Stomach (tissue), 4 donors: ENCODE measurements around the gene INTU.

ENCODE experiments used
- EP300 ChIP-seq: sonication (generic); formaldehyde crosslinking; IDR thresholded peaks from one replicate; pipeline ENCODE4 v1.6.1; 2017; ENCODE audit warnings: antibody characterized with exemption
- POLR2A ChIP-seq, 4 donors: fragments of 450-650 bp; IDR thresholded peaks; one replicate each; pipeline ENCODE4 v1.6.1; 2016; ENCODE audit warnings: antibody characterized with exemption in 4 of 4, control low read depth in 2 of 4, mild to moderate bottlenecking in 1 of 4, moderate library complexity in 1 of 4
- TF ChIP-seq, protein P1 (sequence below), 7 experiments: fragments of 450-650 bp in 4 of 7; fragments of 200-600 bp in 3 of 7; sonication (generic) in 3 of 7; IDR thresholded peaks; one replicate each; pipeline ENCODE4 v1.5.1; 2016 to 2019; ENCODE audit warnings: antibody characterized with exemption in 7 of 7, control low read depth in 2 of 7, mild to moderate bottlenecking in 1 of 7

DNA sequence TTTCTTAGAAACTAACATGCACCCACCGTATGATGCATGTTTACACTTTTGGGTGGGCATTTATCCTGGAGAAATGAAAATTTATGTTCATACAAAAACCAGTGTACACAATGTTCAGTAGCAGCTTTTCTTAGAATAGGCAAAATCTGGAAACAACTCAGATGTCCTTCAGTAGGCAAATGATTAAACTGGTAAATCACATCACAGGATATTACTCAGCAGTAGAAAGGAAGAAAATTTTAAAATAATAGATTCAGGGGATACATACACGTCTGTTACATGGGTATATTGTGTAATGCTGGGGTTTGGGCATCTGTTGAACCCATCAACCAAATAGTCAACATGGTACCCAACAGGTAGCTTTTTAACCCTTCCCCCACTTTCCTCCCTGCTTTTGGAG is 124.1 kb downstream of the INTU start:
- TF ChIP-seq, protein P1, sequence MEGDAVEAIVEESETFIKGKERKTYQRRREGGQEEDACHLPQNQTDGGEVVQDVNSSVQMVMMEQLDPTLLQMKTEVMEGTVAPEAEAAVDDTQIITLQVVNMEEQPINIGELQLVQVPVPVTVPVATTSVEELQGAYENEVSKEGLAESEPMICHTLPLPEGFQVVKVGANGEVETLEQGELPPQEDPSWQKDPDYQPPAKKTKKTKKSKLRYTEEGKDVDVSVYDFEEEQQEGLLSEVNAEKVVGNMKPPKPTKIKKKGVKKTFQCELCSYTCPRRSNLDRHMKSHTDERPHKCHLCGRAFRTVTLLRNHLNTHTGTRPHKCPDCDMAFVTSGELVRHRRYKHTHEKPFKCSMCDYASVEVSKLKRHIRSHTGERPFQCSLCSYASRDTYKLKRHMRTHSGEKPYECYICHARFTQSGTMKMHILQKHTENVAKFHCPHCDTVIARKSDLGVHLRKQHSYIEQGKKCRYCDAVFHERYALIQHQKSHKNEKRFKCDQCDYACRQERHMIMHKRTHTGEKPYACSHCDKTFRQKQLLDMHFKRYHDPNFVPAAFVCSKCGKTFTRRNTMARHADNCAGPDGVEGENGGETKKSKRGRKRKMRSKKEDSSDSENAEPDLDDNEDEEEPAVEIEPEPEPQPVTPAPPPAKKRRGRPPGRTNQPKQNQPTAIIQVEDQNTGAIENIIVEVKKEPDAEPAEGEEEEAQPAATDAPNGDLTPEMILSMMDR (IDR thresholded peaks at IDR 0.05) = no peak
- TF ChIP-seq EP300 (no peak), POLR2A (IDR thresholded peaks at IDR 0.05) (no peak)
